GM12875 (cell line): ENCODE results near the gene EGLN2.
"Not testable (repeated sequence)": the region's sequence is repeated elsewhere in the genome, so short reads cannot be mapped to it uniquely, and the experiment has no call there.

Experiments
- H3K4me3 ChIP-seq: one replicate; pipeline ENCODE4 v1.5.1; 2011; ENCODE audit warnings: low read depth, low read length, control low read depth
- TF ChIP-seq, protein P1 (sequence below): IDR thresholded peaks from 2 replicates; pipeline ENCODE4 v1.5.1; 2011; ENCODE audit warnings: low read depth, mild to moderate bottlenecking, control low read depth, inconsistent platforms, low read length, moderate library complexity, borderline replicate concordance; ENCODE audit not compliant: insufficient read depth

Gene EGLN2

DNA sequence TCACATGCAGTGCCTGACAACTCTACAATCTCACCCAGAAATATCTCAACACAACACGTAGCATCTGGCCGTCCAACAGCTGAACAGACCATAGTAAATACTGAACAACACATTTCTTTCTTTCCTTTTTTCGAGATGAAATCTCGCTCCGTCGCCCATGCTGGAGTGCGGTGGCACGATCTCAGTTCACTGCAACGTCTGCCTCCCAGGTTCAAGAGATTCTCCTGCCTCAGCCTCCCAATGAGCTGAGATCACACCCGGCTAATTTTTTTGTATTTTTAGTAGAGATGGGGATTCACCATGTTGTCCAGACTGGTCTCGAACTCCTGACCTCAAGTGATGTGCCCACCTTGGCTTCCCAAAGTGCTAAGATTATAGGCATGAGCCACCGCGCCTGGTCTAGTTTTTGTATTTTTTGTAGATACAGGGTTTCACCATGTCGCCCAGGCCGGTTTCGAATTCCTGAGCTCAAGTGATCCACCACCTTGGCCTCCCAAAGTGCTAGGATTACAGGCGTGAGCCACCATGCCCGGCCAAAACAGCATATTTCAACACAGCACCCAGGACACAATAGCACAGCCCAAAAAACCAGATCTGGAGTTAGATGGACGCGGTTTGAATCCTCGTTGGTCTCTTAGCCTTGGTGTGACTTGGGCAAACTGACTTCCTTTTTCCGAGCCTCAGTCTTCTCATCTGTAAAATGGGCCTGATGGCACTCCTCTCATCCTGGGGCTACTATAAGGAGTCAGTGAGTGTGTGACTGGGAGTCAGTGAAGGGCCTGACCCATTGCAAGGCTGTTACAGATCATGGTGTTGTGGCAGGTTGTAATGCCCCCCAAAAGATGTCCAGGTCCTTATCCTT is 28.6 kb downstream of the EGLN2 start:
- TF ChIP-seq, protein P1, sequence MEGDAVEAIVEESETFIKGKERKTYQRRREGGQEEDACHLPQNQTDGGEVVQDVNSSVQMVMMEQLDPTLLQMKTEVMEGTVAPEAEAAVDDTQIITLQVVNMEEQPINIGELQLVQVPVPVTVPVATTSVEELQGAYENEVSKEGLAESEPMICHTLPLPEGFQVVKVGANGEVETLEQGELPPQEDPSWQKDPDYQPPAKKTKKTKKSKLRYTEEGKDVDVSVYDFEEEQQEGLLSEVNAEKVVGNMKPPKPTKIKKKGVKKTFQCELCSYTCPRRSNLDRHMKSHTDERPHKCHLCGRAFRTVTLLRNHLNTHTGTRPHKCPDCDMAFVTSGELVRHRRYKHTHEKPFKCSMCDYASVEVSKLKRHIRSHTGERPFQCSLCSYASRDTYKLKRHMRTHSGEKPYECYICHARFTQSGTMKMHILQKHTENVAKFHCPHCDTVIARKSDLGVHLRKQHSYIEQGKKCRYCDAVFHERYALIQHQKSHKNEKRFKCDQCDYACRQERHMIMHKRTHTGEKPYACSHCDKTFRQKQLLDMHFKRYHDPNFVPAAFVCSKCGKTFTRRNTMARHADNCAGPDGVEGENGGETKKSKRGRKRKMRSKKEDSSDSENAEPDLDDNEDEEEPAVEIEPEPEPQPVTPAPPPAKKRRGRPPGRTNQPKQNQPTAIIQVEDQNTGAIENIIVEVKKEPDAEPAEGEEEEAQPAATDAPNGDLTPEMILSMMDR = no peak
- no peak overlapping the region for H3K4me3 ChIP-seq

DNA sequence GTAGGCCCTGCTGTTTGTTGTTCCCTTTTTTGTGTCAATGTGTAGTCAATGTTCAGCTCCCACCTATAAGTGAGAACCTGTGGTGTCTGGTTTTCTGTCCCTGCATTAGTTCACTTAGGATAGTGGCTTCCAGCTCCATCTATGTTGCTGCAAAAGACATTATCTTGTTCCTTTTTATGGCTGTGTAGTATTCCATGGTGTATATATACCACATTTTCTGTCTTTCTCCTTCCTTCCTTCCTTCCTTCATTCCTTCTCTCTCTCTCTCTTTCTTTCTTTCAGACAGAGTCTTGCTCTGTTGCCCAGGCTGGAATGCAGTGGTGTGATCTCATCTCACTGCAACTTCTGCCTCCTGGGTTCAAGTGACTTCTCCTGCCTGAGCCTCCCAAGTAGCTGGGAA is 30.2 kb downstream of the EGLN2 start:
- TF ChIP-seq, protein P1 = no peak
- no peak overlapping the region for H3K4me3 ChIP-seq

- not testable (repeated sequence) for H3K4me3 ChIP-seq
These were observed 31.8 kb downstream of the EGLN2 start for GRCh38 chr19:40830741-40831140.

GRCh38 chr19:40831502-40832430 is 32.8 kb downstream of the EGLN2 start:
- TF ChIP-seq, protein P1 = no peak
- no peak overlapping the region for H3K4me3 ChIP-seq

GRCh38 chr19:40832431-40832790 is 33.4 kb downstream of the EGLN2 start:
- H3K4me3 ChIP-seq = not testable (repeated sequence)

DNA sequence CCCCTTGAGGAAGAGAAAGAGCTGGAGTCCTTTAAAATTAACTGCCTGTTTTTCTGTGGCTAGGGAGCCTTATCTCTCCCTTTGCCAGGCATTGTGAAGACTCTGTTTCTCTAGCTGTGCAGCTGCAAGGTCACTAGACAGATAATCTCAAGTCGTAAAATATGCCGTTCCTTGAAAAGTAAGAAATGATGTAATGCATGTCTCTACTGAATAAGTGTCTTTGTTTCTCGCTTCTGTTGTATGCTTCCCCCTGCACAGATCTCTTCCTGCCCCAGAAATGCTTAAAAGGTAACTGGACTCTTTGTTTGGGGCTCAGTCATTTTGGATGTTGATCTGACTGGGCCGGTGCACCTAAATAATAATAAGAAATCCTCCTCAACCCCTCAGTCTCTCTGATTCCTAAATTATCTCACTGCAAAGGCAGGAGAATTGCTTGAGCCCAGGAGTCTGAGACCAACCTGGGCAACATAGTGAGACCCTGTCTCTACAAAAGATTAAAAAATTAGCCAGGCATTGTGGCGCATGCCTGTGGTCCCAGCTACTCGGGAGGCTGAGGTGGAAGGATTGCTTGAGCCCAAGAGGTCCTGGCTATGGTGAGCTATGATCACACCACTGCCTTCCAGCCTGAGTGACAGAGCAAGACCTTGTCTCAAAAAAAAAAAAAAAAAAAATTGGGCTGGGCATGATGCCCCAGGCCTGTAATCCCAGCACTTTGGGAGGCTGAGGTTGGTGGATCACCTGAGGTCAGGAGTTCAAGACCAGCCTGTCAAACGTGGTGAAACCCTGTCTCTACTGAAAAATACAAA is 34.9 kb downstream of the EGLN2 start:
- not testable (repeated sequence) for H3K4me3 ChIP-seq

GRCh38 chr19:40836754-40837429 is 37.9 kb downstream of the EGLN2 start:
- TF ChIP-seq, protein P1 = no peak

DNA sequence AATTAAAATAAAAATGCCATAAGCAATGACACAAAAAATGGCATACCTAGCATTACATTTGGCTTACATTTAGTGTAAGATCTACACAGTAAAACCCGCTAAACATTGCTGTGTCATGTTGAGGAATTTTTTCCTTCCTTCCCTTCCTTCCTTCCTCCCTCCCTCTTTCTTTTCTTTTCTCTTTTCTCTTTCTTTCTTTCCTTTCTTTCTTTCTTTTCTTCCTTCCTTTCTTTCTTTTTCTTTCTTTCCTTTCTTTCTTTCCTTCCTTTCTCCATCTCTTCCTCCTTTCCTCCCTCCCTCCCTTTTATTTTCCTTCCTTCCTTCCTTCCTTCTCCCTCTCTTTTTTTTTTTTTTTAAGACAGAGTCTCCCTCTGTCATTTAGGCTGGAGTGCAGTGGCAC is 39.5 kb downstream of the EGLN2 start:
- not testable (repeated sequence) for H3K4me3 ChIP-seq

More at GRCh38 chr19:40836754-40837429, 37.9 kb downstream of the EGLN2 start:
- H3K4me3 ChIP-seq = no peak overlapping the region

DNA sequence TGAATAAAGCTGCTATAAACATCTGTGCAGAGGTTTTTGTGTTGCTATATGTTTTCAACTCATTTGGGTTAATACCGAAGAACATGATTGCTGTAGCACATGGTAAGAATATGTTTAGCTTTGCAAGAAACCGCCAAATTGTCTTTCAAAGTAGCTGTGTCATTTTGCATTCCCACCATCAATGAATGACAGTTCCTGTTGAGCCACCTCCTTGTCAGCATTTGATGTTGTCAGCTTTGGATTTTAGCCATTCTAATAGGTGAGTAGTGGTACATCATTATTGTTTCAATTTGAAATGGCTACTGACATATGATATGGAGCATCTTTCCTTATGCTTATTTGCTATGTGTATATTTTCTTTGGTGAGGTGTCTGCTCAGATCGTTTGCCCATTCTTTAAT is 43.0 kb downstream of the EGLN2 start:
- not testable (repeated sequence) for H3K4me3 ChIP-seq

DNA sequence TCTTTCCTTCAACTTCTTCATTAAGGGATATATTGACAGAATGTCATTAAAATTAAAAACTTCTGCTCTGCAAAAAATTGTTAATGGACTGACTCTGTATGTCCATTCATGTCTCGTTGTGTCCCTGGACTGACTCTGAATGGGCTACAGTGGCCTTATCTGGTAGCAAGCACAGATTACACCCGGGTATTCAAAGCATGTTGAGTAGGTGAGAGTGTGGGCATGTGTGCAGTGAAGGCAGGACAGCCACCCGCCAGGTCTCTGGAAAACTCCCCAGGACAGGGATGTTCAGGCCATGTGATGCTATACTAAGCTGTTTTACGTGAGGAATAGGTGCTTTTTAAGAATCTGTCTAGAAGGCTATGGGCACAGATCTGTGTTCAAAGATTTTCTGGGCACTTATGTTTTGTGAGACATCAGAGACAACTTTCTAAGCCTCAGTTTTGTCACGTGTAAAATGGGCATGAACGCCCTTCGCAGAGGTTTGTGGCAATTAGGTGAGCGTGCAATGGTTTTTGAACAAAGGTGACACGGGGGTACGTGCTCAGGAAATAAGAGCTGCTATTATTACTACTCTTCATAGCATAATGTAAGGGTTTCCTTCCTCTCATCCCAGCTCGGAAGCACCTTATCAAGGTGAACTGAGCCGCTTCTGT is 44.1 kb downstream of the EGLN2 start:
- H3K4me3 ChIP-seq = peak overlapping the region; percentile 16

GRCh38 chr19:40843653-40844052 is 44.7 kb downstream of the EGLN2 start:
- H3K4me3 ChIP-seq = peak overlapping the region; percentile 16

DNA sequence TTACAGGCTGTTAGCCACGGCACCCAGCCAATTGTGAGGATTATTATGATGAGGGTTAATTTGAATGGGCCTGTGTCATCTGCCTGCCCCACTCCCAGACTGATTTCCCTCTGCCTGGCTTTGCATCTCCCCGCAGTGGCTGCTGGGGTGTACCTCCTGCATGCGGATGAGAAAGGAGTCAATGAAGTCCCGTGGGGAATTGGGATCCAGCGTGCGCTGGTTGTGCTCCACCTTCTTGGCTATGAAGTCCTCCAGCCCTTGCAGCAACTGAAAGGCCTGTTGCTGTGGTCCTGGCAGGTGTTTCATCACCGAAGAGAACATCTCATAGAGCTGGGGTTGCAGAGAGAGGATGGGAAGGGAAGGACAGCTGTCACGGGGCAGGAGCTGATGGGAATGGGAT is 47.7 kb downstream of the EGLN2 start:
- H3K4me3 ChIP-seq = not testable (repeated sequence)

- H3K4me3 ChIP-seq = not testable (repeated sequence)
These were observed 51.3 kb downstream of the EGLN2 start, which contains the start of gene CYP2A6 for GRCh38 chr19:40850277-40850676. TSS of gene CYP2A6 (minus strand) at chr19:40850447. CDS start at chr19:40850426, 21 bp downstream.
